K562 (cell line): ENCODE measurements around the gene ZDHHC5. TPM values are rescaled to one million over a fixed set of nuclear protein-coding genes. Genes with fewer than 3 reads are reported as not detected.

Experiments used
- BRD4 ChIP-seq: fragments of 200-600 bp; sonication (generic); IDR thresholded peaks from 2 replicates; pipeline ENCODE4 v1.6.1; 2017; ENCODE audit warnings: inconsistent platforms
- ELF2 ChIP-seq: fragments of 250-450 bp; sonication (Bioruptor Pico); IDR thresholded peaks from 2 replicates; pipeline ENCODE4 v1.5.0; 2021; ENCODE audit warnings: mild to moderate bottlenecking
- KLF6 ChIP-seq: fragments of 250-450 bp; sonication (Bioruptor Pico); IDR thresholded peaks from 2 replicates; pipeline ENCODE4 v1.4.0; 2020; ENCODE audit warnings: mild to moderate bottlenecking, moderate library complexity, borderline replicate concordance
- NCOA6 ChIP-seq: fragments of 450-650 bp; IDR thresholded peaks from 2 replicates; pipeline ENCODE4 v1.6.1; 2017; ENCODE audit warnings: mild to moderate bottlenecking
- SMARCA4 ChIP-seq: fragments of 450-650 bp; IDR thresholded peaks from 2 replicates; pipeline ENCODE4 v1.6.1; 2016
- STAG1 ChIP-seq: sonication (generic); formaldehyde crosslinking; IDR thresholded peaks from 2 replicates; pipeline ENCODE4 v1.5.0; 2020; ENCODE audit warnings: missing genetic modification reagents, borderline replicate concordance
- TRIM28 ChIP-seq: fragments of 450-650 bp; IDR thresholded peaks from 2 replicates; pipeline ENCODE4 v1.6.1; 2017
- ZC3H8 ChIP-seq: fragments of 450-650 bp; IDR thresholded peaks from 2 replicates; pipeline ENCODE4 v1.6.1; 2017
- ZFPM2 ChIP-seq: fragments of 250-450 bp; sonication (Bioruptor Pico); IDR thresholded peaks from 2 replicates; pipeline ENCODE4 v1.5.1; 2022; ENCODE audit warnings: mild to moderate bottlenecking
- polyA plus RNA-seq, 8 experiments: library from polyadenylated mRNA; depleted of rRNA in 4 of 8; stranded (reverse) in 5 of 8; unstranded in 3 of 8; fragments of >200 nt; fragmentation: Nextera tagmentation in 2 of 8; fragmentation: Illumina TruSeq in 1 of 8; extraction: Ambion mirVana in 2 of 8; extraction: Trizol in 1 of 8; gene quantifications; 2 replicates each; pipeline versions ENCODE4 v1.2.1 to v1.2.3, GENCODE V29; 2011 to 2014; ENCODE audit warnings: inconsistent platforms in 1 of 8, missing spikeins in 1 of 8
- total RNA-seq, 7 experiments: library from RNA; depleted of rRNA in 6 of 7; stranded (reverse); fragments of >200 nt in 6 of 7; fragmentation: Illumina TruSeq in 2 of 7; extraction: Trizol in 2 of 7; gene quantifications; 2 replicates each; pipeline versions ENCODE4 v1.2.1 to v1.2.3, GENCODE V29; 2011 to 2021; ENCODE audit warnings: low replicate concordance in 1 of 7
- TF ChIP-seq, protein P1 (sequence below): IDR thresholded peaks from 2 replicates; pipeline ENCODE4 v1.6.1; 2016; ENCODE audit warnings: missing genetic modification characterization, missing compliant biosample characterization
- TF ChIP-seq, protein P2 (sequence below): sonication (generic); formaldehyde crosslinking; IDR thresholded peaks from 2 replicates; pipeline ENCODE4 v1.8.0; 2022; ENCODE audit warnings: mild to moderate bottlenecking, missing genetic modification reagents
- TF ChIP-seq, protein P3 (sequence below): fragments of 450-650 bp; IDR thresholded peaks from 2 replicates; pipeline ENCODE4 v1.6.1; 2016; ENCODE audit warnings: low read depth
- TF ChIP-seq, protein P4 (sequence below), 2 experiments: fragments of 250-450 bp in 1 of 2; fragments of 450-650 bp in 1 of 2; sonication (Bioruptor Pico) in 1 of 2; IDR thresholded peaks; 2 replicates each; pipeline versions ENCODE4 v1.6.1 to v1.8.0; 2016 to 2021; ENCODE audit warnings: mild to moderate bottlenecking in 2 of 2, moderate library complexity in 2 of 2, missing compliant biosample characterization in 1 of 2, missing genetic modification characterization in 1 of 2
- TF ChIP-seq, protein P5 (sequence below), 2 experiments: fragments of 450-650 bp; IDR thresholded peaks; 2 replicates each; pipeline ENCODE4 v1.6.1; 2018; ENCODE audit warnings: mild to moderate bottlenecking in 2 of 2, low read depth in 1 of 2; ENCODE audit not compliant: partially characterized antibody in 2 of 2

Gene ZDHHC5
- total and polyA plus RNA-seq, 9 of the 15 experiments (the other 6 are each of a cell fraction or from before 2014, with no cell fraction given), result 3.8 to 64.2 (median 35.9) TPM

DNA sequence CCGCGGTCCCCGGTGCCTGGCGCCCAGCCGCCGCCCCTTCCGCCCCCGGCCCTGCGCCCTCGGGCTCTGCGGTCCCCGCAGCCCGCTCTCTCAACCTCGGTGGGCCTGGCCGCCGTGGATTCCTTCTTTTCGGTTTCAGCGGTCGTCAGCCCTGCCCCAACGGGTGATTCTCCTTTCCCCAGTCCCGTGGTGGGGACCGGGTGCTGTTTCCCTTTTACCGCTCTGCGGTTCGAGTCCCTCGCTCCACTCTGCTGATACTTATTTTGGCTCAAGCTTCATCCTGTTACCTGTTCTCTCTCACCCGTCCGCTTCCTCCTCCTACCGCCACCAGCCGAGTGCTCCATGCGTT lies 494 bp downstream of the ZDHHC5 start (continued):
- peak; percentile 71; the same call in 1 of the 2 replicates for TF ChIP-seq BRD4
- 0 out of 2 replicates have a peak, but pooled peaks have one; percentile 3 for TF ChIP-seq TRIM28
- no peak for TF ChIP-seq ZFPM2 (CRISPR knock-in tag)
- TF ChIP-seq, protein P1, sequence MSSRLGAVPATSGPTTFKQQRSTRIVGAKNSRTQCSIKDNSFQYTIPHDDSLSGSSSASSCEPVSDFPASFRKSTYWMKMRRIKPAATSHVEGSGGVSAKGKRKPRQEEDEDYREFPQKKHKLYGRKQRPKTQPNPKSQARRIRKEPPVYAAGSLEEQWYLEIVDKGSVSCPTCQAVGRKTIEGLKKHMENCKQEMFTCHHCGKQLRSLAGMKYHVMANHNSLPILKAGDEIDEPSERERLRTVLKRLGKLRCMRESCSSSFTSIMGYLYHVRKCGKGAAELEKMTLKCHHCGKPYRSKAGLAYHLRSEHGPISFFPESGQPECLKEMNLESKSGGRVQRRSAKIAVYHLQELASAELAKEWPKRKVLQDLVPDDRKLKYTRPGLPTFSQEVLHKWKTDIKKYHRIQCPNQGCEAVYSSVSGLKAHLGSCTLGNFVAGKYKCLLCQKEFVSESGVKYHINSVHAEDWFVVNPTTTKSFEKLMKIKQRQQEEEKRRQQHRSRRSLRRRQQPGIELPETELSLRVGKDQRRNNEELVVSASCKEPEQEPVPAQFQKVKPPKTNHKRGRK (tag), result no peak
- TF ChIP-seq, protein P2, sequence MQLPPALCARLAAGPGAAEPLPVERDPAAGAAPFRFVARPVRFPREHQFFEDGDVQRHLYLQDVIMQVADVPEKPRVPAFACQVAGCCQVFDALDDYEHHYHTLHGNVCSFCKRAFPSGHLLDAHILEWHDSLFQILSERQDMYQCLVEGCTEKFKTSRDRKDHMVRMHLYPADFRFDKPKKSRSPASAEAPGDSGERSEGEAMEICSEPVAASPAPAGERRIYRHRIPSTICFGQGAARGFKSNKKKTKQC, result no peak
- TF ChIP-seq STAG1 (CRISPR knock-in tag), result no peak
- TF ChIP-seq, protein P3, sequence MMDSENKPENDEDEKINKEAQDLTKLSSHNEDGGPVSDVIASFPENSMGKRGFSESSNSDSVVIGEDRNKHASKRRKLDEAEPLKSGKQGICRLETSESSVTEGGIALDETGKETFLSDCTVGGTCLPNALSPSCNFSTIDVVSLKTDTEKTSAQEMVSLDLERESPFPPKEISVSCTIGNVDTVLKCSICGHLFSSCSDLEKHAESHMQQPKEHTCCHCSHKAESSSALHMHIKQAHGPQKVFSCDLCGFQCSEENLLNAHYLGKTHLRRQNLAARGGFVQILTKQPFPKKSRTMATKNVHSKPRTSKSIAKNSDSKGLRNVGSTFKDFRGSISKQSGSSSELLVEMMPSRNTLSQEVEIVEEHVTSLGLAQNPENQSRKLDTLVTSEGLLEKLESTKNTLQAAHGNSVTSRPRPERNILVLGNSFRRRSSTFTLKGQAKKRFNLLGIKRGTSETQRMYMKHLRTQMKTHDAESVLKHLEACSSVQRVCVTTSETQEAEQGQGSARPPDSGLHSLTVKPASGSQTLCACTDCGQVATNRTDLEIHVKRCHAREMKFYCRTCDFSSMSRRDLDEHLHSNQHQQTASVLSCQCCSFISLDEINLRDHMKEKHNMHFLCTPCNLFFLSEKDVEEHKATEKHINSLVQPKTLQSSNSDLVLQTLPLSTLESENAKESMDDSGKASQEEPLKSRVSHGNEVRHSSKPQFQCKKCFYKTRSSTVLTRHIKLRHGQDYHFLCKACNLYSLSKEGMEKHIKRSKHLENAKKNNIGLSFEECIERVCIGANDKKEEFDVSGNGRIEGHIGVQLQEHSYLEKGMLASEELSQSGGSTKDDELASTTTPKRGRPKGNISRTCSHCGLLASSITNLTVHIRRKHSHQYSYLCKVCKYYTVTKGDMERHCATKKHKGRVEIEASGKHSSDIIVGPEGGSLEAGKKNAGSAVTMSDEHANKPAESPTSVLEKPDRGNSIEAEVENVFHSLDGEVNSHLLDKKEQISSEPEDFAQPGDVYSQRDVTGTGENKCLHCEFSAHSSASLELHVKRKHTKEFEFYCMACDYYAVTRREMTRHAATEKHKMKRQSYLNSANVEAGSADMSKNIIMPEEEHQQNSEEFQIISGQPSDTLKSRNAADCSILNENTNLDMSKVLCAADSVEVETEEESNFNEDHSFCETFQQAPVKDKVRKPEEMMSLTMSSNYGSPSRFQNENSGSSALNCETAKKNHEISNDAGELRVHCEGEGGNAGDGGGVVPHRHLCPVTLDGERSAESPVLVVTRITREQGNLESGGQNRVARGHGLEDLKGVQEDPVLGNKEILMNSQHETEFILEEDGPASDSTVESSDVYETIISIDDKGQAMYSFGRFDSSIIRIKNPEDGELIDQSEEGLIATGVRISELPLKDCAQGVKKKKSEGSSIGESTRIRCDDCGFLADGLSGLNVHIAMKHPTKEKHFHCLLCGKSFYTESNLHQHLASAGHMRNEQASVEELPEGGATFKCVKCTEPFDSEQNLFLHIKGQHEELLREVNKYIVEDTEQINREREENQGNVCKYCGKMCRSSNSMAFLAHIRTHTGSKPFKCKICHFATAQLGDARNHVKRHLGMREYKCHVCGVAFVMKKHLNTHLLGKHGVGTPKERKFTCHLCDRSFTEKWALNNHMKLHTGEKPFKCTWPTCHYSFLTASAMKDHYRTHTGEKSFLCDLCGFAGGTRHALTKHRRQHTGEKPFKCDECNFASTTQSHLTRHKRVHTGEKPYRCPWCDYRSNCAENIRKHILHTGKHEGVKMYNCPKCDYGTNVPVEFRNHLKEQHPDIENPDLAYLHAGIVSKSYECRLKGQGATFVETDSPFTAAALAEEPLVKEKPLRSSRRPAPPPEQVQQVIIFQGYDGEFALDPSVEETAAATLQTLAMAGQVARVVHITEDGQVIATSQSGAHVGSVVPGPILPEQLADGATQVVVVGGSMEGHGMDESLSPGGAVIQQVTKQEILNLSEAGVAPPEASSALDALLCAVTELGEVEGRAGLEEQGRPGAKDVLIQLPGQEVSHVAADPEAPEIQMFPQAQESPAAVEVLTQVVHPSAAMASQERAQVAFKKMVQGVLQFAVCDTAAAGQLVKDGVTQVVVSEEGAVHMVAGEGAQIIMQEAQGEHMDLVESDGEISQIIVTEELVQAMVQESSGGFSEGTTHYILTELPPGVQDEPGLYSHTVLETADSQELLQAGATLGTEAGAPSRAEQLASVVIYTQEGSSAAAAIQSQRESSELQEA, result no peak
- no peak for TF ChIP-seq ZC3H8
- 0 out of 2 replicates have a peak, but pooled peaks have one; percentile 23 for TF ChIP-seq SMARCA4
- TF ChIP-seq ELF2 (CRISPR knock-in tag), result no peak
- no peak for TF ChIP-seq NCOA6
- no peak for TF ChIP-seq KLF6 (CRISPR knock-in tag)
- TF ChIP-seq, protein P4, sequence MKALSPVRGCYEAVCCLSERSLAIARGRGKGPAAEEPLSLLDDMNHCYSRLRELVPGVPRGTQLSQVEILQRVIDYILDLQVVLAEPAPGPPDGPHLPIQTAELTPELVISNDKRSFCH (CRISPR knock-in tag; IDR thresholded peaks at IDR 0.05), result no peak
- TF ChIP-seq, protein P4 (tag; IDR thresholded peaks at IDR 0.05), result no peak
- TF ChIP-seq, protein P5, sequence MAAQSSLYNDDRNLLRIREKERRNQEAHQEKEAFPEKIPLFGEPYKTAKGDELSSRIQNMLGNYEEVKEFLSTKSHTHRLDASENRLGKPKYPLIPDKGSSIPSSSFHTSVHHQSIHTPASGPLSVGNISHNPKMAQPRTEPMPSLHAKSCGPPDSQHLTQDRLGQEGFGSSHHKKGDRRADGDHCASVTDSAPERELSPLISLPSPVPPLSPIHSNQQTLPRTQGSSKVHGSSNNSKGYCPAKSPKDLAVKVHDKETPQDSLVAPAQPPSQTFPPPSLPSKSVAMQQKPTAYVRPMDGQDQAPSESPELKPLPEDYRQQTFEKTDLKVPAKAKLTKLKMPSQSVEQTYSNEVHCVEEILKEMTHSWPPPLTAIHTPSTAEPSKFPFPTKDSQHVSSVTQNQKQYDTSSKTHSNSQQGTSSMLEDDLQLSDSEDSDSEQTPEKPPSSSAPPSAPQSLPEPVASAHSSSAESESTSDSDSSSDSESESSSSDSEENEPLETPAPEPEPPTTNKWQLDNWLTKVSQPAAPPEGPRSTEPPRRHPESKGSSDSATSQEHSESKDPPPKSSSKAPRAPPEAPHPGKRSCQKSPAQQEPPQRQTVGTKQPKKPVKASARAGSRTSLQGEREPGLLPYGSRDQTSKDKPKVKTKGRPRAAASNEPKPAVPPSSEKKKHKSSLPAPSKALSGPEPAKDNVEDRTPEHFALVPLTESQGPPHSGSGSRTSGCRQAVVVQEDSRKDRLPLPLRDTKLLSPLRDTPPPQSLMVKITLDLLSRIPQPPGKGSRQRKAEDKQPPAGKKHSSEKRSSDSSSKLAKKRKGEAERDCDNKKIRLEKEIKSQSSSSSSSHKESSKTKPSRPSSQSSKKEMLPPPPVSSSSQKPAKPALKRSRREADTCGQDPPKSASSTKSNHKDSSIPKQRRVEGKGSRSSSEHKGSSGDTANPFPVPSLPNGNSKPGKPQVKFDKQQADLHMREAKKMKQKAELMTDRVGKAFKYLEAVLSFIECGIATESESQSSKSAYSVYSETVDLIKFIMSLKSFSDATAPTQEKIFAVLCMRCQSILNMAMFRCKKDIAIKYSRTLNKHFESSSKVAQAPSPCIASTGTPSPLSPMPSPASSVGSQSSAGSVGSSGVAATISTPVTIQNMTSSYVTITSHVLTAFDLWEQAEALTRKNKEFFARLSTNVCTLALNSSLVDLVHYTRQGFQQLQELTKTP (IDR thresholded peaks at IDR 0.05; ENCODE audit: low read depth in 1 of 2, partially characterized antibody in 2 of 2), result peak in 1 of 2 experiments; percentile 29
